B cell (primary cell): ENCODE results near the gene MBD3. TPM values are rescaled to one million over a fixed set of nuclear protein-coding genes. Genes with fewer than 3 reads are reported as not detected.
A peak's percentile ranks its signal among the peaks of the same experiment; 100 is the strongest.

Experiments used
- ATAC-seq: fragments of 200-7000 bp; cut with Tn5 transposase; one replicate; pipeline ENCODE4 v1.10.0; 2021; ENCODE audit warnings: low read depth, mild to moderate bottlenecking, moderate number of reproducible peaks, moderate library complexity
- CTCF ChIA-PET: fragments of 350-600 bp; sonication (Branson Sonifier 250); formaldehyde crosslinking; loops from one replicate; lab custom pipeline; 2021; ENCODE audit warnings: antibody characterized with exemption, inconsistent platforms; lab: Charles Lee
- POLR2A ChIA-PET: fragments of 350-600 bp; sonication (Branson Sonifier 250); formaldehyde crosslinking; loops from one replicate; lab custom pipeline; 2021; ENCODE audit warnings: antibody characterized with exemption; lab: Charles Lee
- DNase-seq: peaks from one replicate; pipeline ENCODE4 v3.0.0; 2013
- H2AFZ ChIP-seq: 2 replicates; pipeline ENCODE4 v1.6.1; 2012; ENCODE audit warnings: mild to moderate bottlenecking, low read depth, low read length; ENCODE audit not compliant: insufficient read depth, poor library complexity, severe bottlenecking
- H3K27ac ChIP-seq, 2 donors: 1 replicate in 1 of 2; 2 replicates in 1 of 2; pipeline ENCODE4 v1.5.1; 2012 to 2013; ENCODE audit warnings: low read length in 2 of 2, mild to moderate bottlenecking in 2 of 2, moderate library complexity in 1 of 2
- H3K27me3 ChIP-seq, 4 experiments: fragments of 200-600 bp in 1 of 4; sonication (generic) in 1 of 4; replicated peaks in 1 of 4; 1 replicate in 2 of 4; 2 replicates in 2 of 4; pipeline versions ENCODE4 v1.6.1 to v1.7.0; 2013 to 2016; ENCODE audit warnings: low read length in 3 of 4, mild to moderate bottlenecking in 2 of 4, mixed read lengths in 1 of 4, moderate library complexity in 1 of 4; ENCODE audit not compliant: insufficient read depth in 4 of 4, control insufficient read depth in 3 of 4; ENCODE audit errors: control extremely low read depth in 1 of 4
- H3K36me3 ChIP-seq, 2 experiments: replicated peaks in 1 of 2; 1 replicate in 1 of 2; 2 replicates in 1 of 2; pipeline versions ENCODE4 v1.6.1 to v1.7.1; 2013; ENCODE audit warnings: low read length in 1 of 2; ENCODE audit not compliant: insufficient read depth in 2 of 2, control insufficient read depth in 1 of 2; ENCODE audit errors: control extremely low read depth in 1 of 2, extremely low read depth in 1 of 2
- H3K4me1 ChIP-seq, 2 donors: fragments of 200-600 bp in 1 of 2; sonication (generic) in 1 of 2; 1 replicate in 1 of 2; 2 replicates in 1 of 2; pipeline versions ENCODE4 v1.5.1 to v1.6.1; 2013 to 2017; ENCODE audit warnings: low read length in 2 of 2; ENCODE audit not compliant: control insufficient read depth in 2 of 2, insufficient read depth in 2 of 2
- H3K4me2 ChIP-seq: replicated peaks from 2 replicates; pipeline ENCODE3; 2012; ENCODE audit warnings: mild to moderate bottlenecking, low read depth, low read length; ENCODE audit not compliant: poor library complexity, severe bottlenecking
- H3K4me3 ChIP-seq, 5 experiments: fragments of 200-600 bp in 1 of 5; sonication (generic) in 1 of 5; 1 replicate in 3 of 5; 2 replicates in 2 of 5; pipeline versions ENCODE4 v1.5.1 to v1.7.0; 2011 to 2016; ENCODE audit warnings: low read length in 4 of 5, mild to moderate bottlenecking in 4 of 5, low read depth in 2 of 5, control low read depth in 1 of 5, moderate library complexity in 1 of 5; ENCODE audit not compliant: insufficient read depth in 1 of 5; ENCODE audit errors: control extremely low read depth in 1 of 5, extremely low read depth in 1 of 5
- H3K79me2 ChIP-seq: fragments of 200-600 bp; sonication (generic); one replicate; pipeline ENCODE4 v1.6.0; 2016; ENCODE audit warnings: low read length; ENCODE audit not compliant: control insufficient read depth, insufficient read depth
- H3K9ac ChIP-seq: fragments of 200-600 bp; sonication (generic); 2 replicates; pipeline ENCODE4 v1.6.1; 2017; ENCODE audit warnings: mild to moderate bottlenecking, low read length, moderate library complexity
- H3K9me3 ChIP-seq, 3 donors: one replicate each; pipeline versions ENCODE4 v1.6.1 to v1.7.1; 2013; ENCODE audit warnings: low read length in 2 of 3; ENCODE audit not compliant: control insufficient read depth in 2 of 3, insufficient read depth in 1 of 3; ENCODE audit errors: control extremely low read depth in 1 of 3
- H4K20me1 ChIP-seq: 2 replicates; pipeline ENCODE4 v1.6.0; 2012; ENCODE audit warnings: mild to moderate bottlenecking, low read length; ENCODE audit not compliant: insufficient read depth, control insufficient read depth, poor library complexity, severe bottlenecking
- H3K27ac Mint-ChIP-seq: one replicate; pipeline ENCODE4 v1.8.0; 2021; ENCODE audit warnings: mixed read lengths
- H3K27me3 Mint-ChIP-seq: one replicate; pipeline ENCODE4 v1.8.0; 2021; ENCODE audit warnings: mixed read lengths
- H3K4me1 Mint-ChIP-seq: one replicate; pipeline ENCODE4 v1.8.0; 2021; ENCODE audit warnings: mixed read lengths
- H3K4me3 Mint-ChIP-seq: one replicate; pipeline ENCODE4 v1.8.0; 2021; ENCODE audit warnings: mixed read lengths
- H3K9me3 Mint-ChIP-seq: one replicate; pipeline ENCODE4 v1.8.0; 2022; ENCODE audit warnings: mixed read lengths; ENCODE audit not compliant: insufficient read depth
- EZH2 ChIP-seq: IDR thresholded peaks from 2 replicates; pipeline ENCODE4 v1.6.1; 2012; ENCODE audit warnings: borderline replicate concordance, low read depth, mild to moderate bottlenecking, moderate library complexity, low read length; ENCODE audit not compliant: insufficient read depth, poor library complexity, severe bottlenecking
- WGBS: methylation state at CpG from one replicate; pipeline ENCODE4 v1.1.5; 2013; ENCODE audit warnings: missing lambda C conversion rate; ENCODE audit not compliant: insufficient coverage; 5-methylcytosine and 5-hydroxymethylcytosine counted together
- intact Hi-C: fragments of 100-400 bp; cut with micrococcal nuclease; formaldehyde crosslinking; loops from one replicate; pipeline ENCODE4 v1.10.0; 2022
- polyA plus RNA-seq: library from polyadenylated mRNA; depleted of rRNA; stranded (reverse); fragments of >200 nt; gene quantifications from 2 replicates; pipeline ENCODE4 v1.2.3, GENCODE V29; 2012
- total RNA-seq, 2 donors: library from RNA; stranded (reverse); fragments of 120-200 nt in 1 of 2; gene quantifications; 1 replicate in 1 of 2; 2 replicates in 1 of 2; pipeline versions ENCODE4 v1.2.3 to v1.2.4, GENCODE V29; 2013 to 2022
- TF ChIP-seq, protein P1 (sequence below): fragments of 200-600 bp; IDR thresholded peaks from one replicate; pipeline ENCODE4 v1.8.0; 2022; ENCODE audit warnings: antibody characterized with exemption, mild to moderate bottlenecking

MBD3 gene
- total and polyA plus RNA-seq, 2 donors (not counting 1 experiment from before 2014, with no cell fraction given): 48.1 to 84.6 TPM

DNA sequence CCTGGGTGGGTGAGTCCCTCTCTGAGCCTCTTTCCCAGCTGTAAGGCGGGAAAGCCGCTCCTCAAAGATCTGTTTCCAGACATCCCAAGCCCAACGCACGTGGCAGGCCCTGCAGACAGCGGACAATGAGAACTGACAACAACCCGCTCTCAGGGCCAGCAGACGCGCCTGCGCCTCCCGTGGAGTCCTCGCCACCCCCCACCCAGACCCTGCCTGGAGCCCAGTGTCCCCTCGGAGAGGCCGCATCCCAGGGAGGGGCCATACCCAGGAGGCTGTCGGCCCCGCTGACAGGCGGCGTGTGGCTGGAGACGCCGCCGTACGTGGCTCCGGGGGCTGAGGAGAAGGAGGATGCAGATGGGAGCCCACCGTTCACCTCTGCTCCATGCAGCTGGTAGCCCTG is 28.9 kb upstream of the MBD3 start:
- Histone ChIP-seq H2AFZ (no peak overlapping the region), H3K9ac (no peak overlapping the region), H3K4me3 (no peak overlapping the region), H3K79me2 (peaks cover 48% of the 10 kb centered on the region), H3K4me1 (peaks cover 19 to 40% of the 10 kb centered on the region in 2 donors), H3K36me3 (peaks cover 0 to 75% of the 10 kb centered on the region in 2 experiments), H4K20me1 (peaks cover 98% of the 10 kb centered on the region), H3K27ac (no peak overlapping the region), H3K4me2 (no peak overlapping the region), H3K27me3 (no peaks in the 10 kb centered on the region), H3K9me3 (no peaks in the 10 kb centered on the region)
- DNase-seq (no peak), ATAC-seq (no peak)
- Mint-ChIP-seq H3K4me3 (no peak overlapping the region), H3K27ac (no peak overlapping the region), H3K27me3 (no peaks in the 10 kb centered on the region), H3K9me3 (no peaks in the 10 kb centered on the region), H3K4me1 (peaks cover 33% of the 10 kb centered on the region)
- POLR2A ChIA-PET: interaction anchor here (2.1 kb wide), 1 partner anchor 30 kb away, joined by 7 read pairs; no protein-coding TSS in a partner anchor
- WGBS: 97% methylated on average over 19 of the region's 23 CpGs
- TF ChIP-seq, protein P1, sequence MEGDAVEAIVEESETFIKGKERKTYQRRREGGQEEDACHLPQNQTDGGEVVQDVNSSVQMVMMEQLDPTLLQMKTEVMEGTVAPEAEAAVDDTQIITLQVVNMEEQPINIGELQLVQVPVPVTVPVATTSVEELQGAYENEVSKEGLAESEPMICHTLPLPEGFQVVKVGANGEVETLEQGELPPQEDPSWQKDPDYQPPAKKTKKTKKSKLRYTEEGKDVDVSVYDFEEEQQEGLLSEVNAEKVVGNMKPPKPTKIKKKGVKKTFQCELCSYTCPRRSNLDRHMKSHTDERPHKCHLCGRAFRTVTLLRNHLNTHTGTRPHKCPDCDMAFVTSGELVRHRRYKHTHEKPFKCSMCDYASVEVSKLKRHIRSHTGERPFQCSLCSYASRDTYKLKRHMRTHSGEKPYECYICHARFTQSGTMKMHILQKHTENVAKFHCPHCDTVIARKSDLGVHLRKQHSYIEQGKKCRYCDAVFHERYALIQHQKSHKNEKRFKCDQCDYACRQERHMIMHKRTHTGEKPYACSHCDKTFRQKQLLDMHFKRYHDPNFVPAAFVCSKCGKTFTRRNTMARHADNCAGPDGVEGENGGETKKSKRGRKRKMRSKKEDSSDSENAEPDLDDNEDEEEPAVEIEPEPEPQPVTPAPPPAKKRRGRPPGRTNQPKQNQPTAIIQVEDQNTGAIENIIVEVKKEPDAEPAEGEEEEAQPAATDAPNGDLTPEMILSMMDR: no peak
- no peak for TF ChIP-seq EZH2
- intact Hi-C loops: no loop called here
- CTCF ChIA-PET: no interaction called here

DNA sequence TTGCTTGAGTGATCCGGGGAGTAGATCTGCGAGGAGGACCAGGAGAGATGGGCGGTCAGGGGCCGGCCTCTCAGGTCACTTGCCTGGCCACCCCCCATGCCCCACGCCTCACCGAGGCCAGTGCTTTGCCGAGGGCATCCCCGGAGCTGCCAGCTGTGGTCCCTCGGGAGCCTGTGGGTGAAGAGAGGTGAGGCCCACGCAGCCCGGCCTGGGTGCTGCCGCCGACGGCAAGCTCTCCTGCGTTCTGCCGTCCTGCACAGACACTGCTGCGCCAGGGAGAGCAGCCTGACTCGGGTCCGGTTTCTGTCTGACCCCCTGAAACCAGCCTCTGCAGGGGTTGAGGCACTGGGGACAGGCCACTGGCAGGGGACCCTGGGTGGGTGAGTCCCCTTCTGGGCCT is 28.4 kb upstream of the MBD3 start:
- no peak overlapping the region for H3K4me3 Mint-ChIP-seq
- H2AFZ ChIP-seq: no peak overlapping the region
- no peak overlapping the region for H3K9ac ChIP-seq
- peaks cover 98% of the 10 kb centered on the region for H4K20me1 ChIP-seq
- POLR2A ChIA-PET: no interaction called here
- CTCF ChIA-PET: no interaction called here
- no peaks in the 10 kb centered on the region for H3K27me3 Mint-ChIP-seq
- H3K4me3 ChIP-seq: no peak overlapping the region
- no peaks in the 10 kb centered on the region for H3K27me3 ChIP-seq
- H3K4me1 Mint-ChIP-seq: peaks cover 35% of the 10 kb centered on the region
- peak overlapping the region; percentile 41 for H3K27ac Mint-ChIP-seq
- intact Hi-C loops: no loop called here
- H3K36me3 ChIP-seq: peaks cover 0 to 74% of the 10 kb centered on the region in 2 experiments
- no peak for DNase-seq
- TF ChIP-seq EZH2: no peak
- TF ChIP-seq, protein P1: no peak
- H3K79me2 ChIP-seq: peaks cover 49% of the 10 kb centered on the region
- WGBS: 81% methylated on average over 16 of the region's 19 CpGs
- no peak for ATAC-seq
- H3K9me3 ChIP-seq: no peaks in the 10 kb centered on the region
- peaks cover 19 to 42% of the 10 kb centered on the region in 2 donors for H3K4me1 ChIP-seq
- H3K27ac ChIP-seq: peak overlapping the region in 1 of 2 donors; percentile 36
- H3K9me3 Mint-ChIP-seq: no peaks in the 10 kb centered on the region
- no peak overlapping the region for H3K4me2 ChIP-seq
